GM13977 (cell line): Measurements from ENCODE around the gene IFNG-AS1.
A peak's percentile ranks its signal among the peaks of the same experiment; 100 is the strongest.

Experiments used
- DNase-seq: peaks from one replicate; pipeline ENCODE4 v3.0.0; 2012; ENCODE audit warnings: low spot score
- CTCF ChIP-seq: IDR thresholded peaks from 2 replicates; pipeline ENCODE4 v1.5.1; 2012; ENCODE audit warnings: mild to moderate bottlenecking, control low read depth; ENCODE audit not compliant: insufficient read depth; ENCODE audit errors: extremely low read depth, missing control alignments
- in situ Hi-C: fragments of 300-500 bp; cut with MboI; formaldehyde crosslinking; loops from one replicate; pipeline ENCODE4 v1.12.0; 2022; ENCODE audit warnings: low sequenced_read_pairs, low pct_unique_long_range_greater_than_20kb, mixed read lengths, inconsistent platforms; ENCODE audit not compliant: unreplicated experiment

The IFNG-AS1 gene

GRCh38 chr12:68001486-68002466 is 12.5 kb downstream of the IFNG-AS1 start:
- peak; percentile 32 for TF ChIP-seq CTCF
- in situ Hi-C loops, result no loop called here
- no peak for DNase-seq

GRCh38 chr12:68003777-68004176 is 14.5 kb downstream of the IFNG-AS1 start:
- DNase-seq, result no peak
- no peak for TF ChIP-seq CTCF
- in situ Hi-C loops, result no loop called here

GRCh38 chr12:68007033-68007432 is 17.8 kb downstream of the IFNG-AS1 start:
- DNase-seq, result no peak
- TF ChIP-seq CTCF, result no peak
- in situ Hi-C loops, result no loop called here

GRCh38 chr12:68007466-68007865 is 18.2 kb downstream of the IFNG-AS1 start:
- in situ Hi-C loops, result no loop called here
- DNase-seq, result no peak
- TF ChIP-seq CTCF, result no peak

- no peak for TF ChIP-seq CTCF
- in situ Hi-C loops, result no loop called here
- DNase-seq, result no peak
Observed at GRCh38 chr12:68011206-68011881, 22.1 kb downstream of the IFNG-AS1 start.

- no peak for TF ChIP-seq CTCF
- DNase-seq, result no peak
- in situ Hi-C loops, result no loop called here
Observed at GRCh38 chr12:68011882-68012207, 22.6 kb downstream of the IFNG-AS1 start.
